ENCODE results near the gene ROR1. TPM values are rescaled to one million over a fixed set of nuclear protein-coding genes. Genes with fewer than 3 reads are reported as not detected.

Gene ROR1
- total RNA-seq, 6 experiments from 2014 or later = 0.04 to 0.58 (median 0.37) TPM

GRCh38 chr1:64005801-64006200 lies 232.0 kb downstream of the ROR1 start:
- WGBS (ENCODE audit: insufficient coverage, low coverage, low lambda C conversion rate, missing lambda C conversion rate) = 36% methylated on average over 3 of the region's 3 CpGs
- H3K27me3 ChIP-seq = no peaks in the 10 kb centered on the region
- no peaks in the 10 kb centered on the region for H3K9me3 ChIP-seq
- ATAC-seq (no peak), DNase-seq (no peak)
- no peak overlapping the region for H3K4me3 ChIP-seq
- no peaks in the 10 kb centered on the region for H3K36me3 ChIP-seq
- H3K4me1 ChIP-seq = no peaks in the 10 kb centered on the region
- TF ChIP-seq, protein P1, sequence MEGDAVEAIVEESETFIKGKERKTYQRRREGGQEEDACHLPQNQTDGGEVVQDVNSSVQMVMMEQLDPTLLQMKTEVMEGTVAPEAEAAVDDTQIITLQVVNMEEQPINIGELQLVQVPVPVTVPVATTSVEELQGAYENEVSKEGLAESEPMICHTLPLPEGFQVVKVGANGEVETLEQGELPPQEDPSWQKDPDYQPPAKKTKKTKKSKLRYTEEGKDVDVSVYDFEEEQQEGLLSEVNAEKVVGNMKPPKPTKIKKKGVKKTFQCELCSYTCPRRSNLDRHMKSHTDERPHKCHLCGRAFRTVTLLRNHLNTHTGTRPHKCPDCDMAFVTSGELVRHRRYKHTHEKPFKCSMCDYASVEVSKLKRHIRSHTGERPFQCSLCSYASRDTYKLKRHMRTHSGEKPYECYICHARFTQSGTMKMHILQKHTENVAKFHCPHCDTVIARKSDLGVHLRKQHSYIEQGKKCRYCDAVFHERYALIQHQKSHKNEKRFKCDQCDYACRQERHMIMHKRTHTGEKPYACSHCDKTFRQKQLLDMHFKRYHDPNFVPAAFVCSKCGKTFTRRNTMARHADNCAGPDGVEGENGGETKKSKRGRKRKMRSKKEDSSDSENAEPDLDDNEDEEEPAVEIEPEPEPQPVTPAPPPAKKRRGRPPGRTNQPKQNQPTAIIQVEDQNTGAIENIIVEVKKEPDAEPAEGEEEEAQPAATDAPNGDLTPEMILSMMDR (IDR thresholded peaks at IDR 0.05) = no peak
- TF ChIP-seq POLR2A (IDR thresholded peaks at IDR 0.05) = no peak
- H3K27ac ChIP-seq = no peak overlapping the region
- intact Hi-C loops (cut with DNase I) = no loop called here

- no peak for TF ChIP-seq POLR2A (IDR thresholded peaks at IDR 0.05)
- TF ChIP-seq, protein P1 (IDR thresholded peaks at IDR 0.05) = no peak
- no peaks in the 10 kb centered on the region for H3K9me3 ChIP-seq
- H3K36me3 ChIP-seq = no peaks in the 10 kb centered on the region
- 57% methylated on average over 8 of the region's 8 CpGs for WGBS (ENCODE audit: insufficient coverage, low coverage, low lambda C conversion rate, missing lambda C conversion rate)
- no peaks in the 10 kb centered on the region for H3K4me1 ChIP-seq
- no peak overlapping the region for H3K27ac ChIP-seq
- no peaks in the 10 kb centered on the region for H3K27me3 ChIP-seq
- ATAC-seq (peak; percentile 41 to 97 (median 58)), DNase-seq (no peak)
- no peak overlapping the region for H3K4me3 ChIP-seq
- intact Hi-C loops (cut with DNase I) = no loop called here
These were observed 232.6 kb downstream of the ROR1 start for GRCh38 chr1:64006276-64007051.

DNA sequence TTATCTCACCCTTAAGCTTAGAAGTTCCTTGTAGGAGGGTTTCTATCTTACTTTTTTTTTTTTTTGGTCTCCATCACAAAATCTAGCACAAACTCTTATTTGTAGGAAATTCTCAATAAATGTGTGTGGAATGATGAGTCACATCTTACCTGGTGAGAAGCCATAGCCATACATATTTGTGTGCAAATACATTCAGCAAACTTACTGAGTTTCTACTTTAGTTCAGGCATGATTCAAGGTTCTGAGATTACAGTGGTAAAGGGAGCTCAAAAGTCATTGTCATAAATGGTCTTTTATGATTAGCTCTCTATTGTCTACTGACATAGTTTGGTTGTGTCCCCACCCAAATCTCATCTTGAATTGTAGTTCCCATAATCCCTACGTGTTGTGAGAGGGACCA lies 236.5 kb downstream of the ROR1 start:
- no peaks in the 10 kb centered on the region for H3K4me1 ChIP-seq
- H3K9me3 ChIP-seq = no peaks in the 10 kb centered on the region
- ATAC-seq (no peak), DNase-seq (no peak)
- no peak overlapping the region for H3K27ac ChIP-seq
- H3K4me3 ChIP-seq = no peak overlapping the region
- intact Hi-C loops (cut with DNase I) = no loop called here
- no CpG with 5 or more reads among the region's 1 CpG for WGBS (ENCODE audit: insufficient coverage, low coverage, low lambda C conversion rate, missing lambda C conversion rate)
- H3K27me3 ChIP-seq = no peaks in the 10 kb centered on the region
- TF ChIP-seq POLR2A (IDR thresholded peaks at IDR 0.05) = no peak
- TF ChIP-seq, protein P1 (IDR thresholded peaks at IDR 0.05) = no peak
- no peaks in the 10 kb centered on the region for H3K36me3 ChIP-seq

- no peaks in the 10 kb centered on the region for H3K4me1 ChIP-seq
- no peaks in the 10 kb centered on the region for H3K36me3 ChIP-seq
- no peak for TF ChIP-seq POLR2A (IDR thresholded peaks at IDR 0.05)
- TF ChIP-seq, protein P1 (IDR thresholded peaks at IDR 0.05) = no peak
- WGBS (ENCODE audit: insufficient coverage, low coverage, low lambda C conversion rate, missing lambda C conversion rate) = 94% methylated on average over 4 of the region's 4 CpGs
- H3K27ac ChIP-seq = no peak overlapping the region
- no peaks in the 10 kb centered on the region for H3K9me3 ChIP-seq
- intact Hi-C loops (cut with DNase I) = no loop called here
- no peak for DNase-seq
- no peaks in the 10 kb centered on the region for H3K27me3 ChIP-seq
- no peak for ATAC-seq
- no peak overlapping the region for H3K4me3 ChIP-seq
These were observed 239.6 kb downstream of the ROR1 start for GRCh38 chr1:64013395-64013794.

Measured in right lobe of liver (tissue), 6 donors.